Measurements from ENCODE around the gene PTCSC3.

Gene PTCSC3

DNA sequence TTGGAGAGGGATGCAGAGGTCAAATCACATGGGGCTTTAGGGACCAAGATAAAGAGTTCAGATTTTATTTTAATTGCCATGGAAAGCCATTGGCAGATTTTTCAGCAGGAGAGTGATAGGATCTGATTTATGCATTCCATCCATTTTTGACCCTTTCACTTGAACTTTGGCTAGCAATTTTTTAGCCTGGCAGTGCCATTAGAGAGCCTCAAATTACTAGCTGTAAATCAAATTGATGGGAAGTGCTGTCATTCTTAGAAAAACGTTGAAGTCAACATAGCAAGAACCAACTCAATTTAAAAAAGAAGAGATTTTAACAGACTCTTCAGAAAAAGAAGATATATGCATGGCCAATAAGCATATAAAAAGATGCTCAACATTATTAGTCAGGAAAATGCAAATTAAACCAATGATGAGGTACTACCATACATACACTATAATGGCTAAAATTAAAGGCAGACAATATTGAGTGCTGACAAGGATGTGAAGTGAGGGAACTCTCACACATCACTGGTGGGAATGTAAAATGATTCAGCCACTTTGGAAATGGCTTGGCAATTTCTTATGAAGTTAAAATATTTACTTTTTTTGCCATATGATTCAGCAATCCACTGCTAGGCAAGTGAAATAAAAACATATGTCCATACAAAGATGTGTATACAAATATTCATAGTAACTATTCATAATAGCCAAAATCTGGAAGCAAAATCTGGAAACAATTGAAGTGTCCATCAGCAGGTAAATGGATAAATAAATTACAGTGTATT lies 89.7 kb downstream of the PTCSC3 start:
- TF ChIP-seq, protein P1, sequence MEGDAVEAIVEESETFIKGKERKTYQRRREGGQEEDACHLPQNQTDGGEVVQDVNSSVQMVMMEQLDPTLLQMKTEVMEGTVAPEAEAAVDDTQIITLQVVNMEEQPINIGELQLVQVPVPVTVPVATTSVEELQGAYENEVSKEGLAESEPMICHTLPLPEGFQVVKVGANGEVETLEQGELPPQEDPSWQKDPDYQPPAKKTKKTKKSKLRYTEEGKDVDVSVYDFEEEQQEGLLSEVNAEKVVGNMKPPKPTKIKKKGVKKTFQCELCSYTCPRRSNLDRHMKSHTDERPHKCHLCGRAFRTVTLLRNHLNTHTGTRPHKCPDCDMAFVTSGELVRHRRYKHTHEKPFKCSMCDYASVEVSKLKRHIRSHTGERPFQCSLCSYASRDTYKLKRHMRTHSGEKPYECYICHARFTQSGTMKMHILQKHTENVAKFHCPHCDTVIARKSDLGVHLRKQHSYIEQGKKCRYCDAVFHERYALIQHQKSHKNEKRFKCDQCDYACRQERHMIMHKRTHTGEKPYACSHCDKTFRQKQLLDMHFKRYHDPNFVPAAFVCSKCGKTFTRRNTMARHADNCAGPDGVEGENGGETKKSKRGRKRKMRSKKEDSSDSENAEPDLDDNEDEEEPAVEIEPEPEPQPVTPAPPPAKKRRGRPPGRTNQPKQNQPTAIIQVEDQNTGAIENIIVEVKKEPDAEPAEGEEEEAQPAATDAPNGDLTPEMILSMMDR (IDR thresholded peaks at IDR 0.05; ENCODE audit: poor library complexity, severe bottlenecking) = no peak
- ATAC-seq (ENCODE audit: low read depth) = no peak
- Histone ChIP-seq H3K9me3 (ENCODE audit: severe bottlenecking) (no peaks in the 10 kb centered on the region), H3K27ac (ENCODE audit: poor library complexity, severe bottlenecking) (no peak overlapping the region), H3K4me1 (ENCODE audit: insufficient read depth, poor library complexity, severe bottlenecking) (peaks cover 10% of the 10 kb centered on the region), H3K36me3 (ENCODE audit: low read depth) (no peaks in the 10 kb centered on the region), H3K4me3 (ENCODE audit: severe bottlenecking) (no peak overlapping the region), H3K27me3 (ENCODE audit: insufficient read depth, poor library complexity, severe bottlenecking) (peaks cover 3% of the 10 kb centered on the region)
- no peak for DNase-seq (ENCODE audit: low spot score)

DNA sequence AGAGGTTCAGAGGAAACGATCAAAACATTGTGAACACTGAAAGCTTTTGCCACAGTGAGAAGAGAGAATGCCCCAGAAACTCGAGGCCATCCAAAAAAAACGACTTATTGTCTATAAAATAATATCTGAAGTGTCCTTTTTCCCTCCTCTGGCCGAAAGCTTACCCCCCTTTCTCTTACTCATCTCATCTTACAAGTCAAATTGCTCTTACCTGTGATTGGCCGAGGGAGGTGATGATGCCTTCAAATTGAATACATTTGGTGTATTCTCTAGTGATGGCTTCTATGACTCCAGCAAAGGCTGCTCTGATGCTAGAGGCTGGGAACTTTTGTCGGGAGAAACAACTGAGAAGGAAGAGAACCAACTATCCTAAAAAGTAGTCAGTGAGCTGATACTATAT lies 90.7 kb downstream of the PTCSC3 start:
- Histone ChIP-seq H3K36me3 (ENCODE audit: low read depth) (no peaks in the 10 kb centered on the region), H3K4me1 (ENCODE audit: insufficient read depth, poor library complexity, severe bottlenecking) (peaks cover under 1% of the 10 kb centered on the region), H3K9me3 (ENCODE audit: severe bottlenecking) (no peaks in the 10 kb centered on the region), H3K27ac (ENCODE audit: poor library complexity, severe bottlenecking) (no peak overlapping the region), H3K4me3 (ENCODE audit: severe bottlenecking) (no peak overlapping the region), H3K27me3 (ENCODE audit: insufficient read depth, poor library complexity, severe bottlenecking) (peaks cover 3% of the 10 kb centered on the region)
- TF ChIP-seq, protein P1 (IDR thresholded peaks at IDR 0.05; ENCODE audit: poor library complexity, severe bottlenecking) = no peak
- ATAC-seq (ENCODE audit: low read depth) (no peak), DNase-seq (ENCODE audit: low spot score) (no peak)

All from RWPE2 (cell line).